Calu3 (cell line): ENCODE data around the gene TLR8. TPM values are rescaled to one million over a fixed set of nuclear protein-coding genes. Genes with fewer than 3 reads are reported as not detected.
A peak's percentile ranks its signal among the peaks of the same experiment; 100 is the strongest.

ENCODE experiments used
- BruUV-seq: library from RNA; stranded (reverse); fragments of 400-500 nt; replicated peaks from 2 replicates; lab custom pipeline; 2021; lab: Mats Ljungman, UMichigan
- CTCF ChIA-PET: fragments of 300-600 bp; sonication (Branson Sonifier 250); formaldehyde crosslinking; loops from one replicate; lab custom pipeline; 2022; ENCODE audit warnings: antibody characterized with exemption; lab: Charles Lee
- DNase-seq: peaks from one replicate; pipeline ENCODE4 v3.0.0; 2022
- H3K27ac Mint-ChIP-seq: one replicate; pipeline ENCODE4 v1.8.0; 2022; ENCODE audit warnings: mixed read lengths; ENCODE audit not compliant: unreplicated experiment
- H3K27me3 Mint-ChIP-seq: one replicate; pipeline ENCODE4 v1.8.0; 2022; ENCODE audit warnings: mixed read lengths; ENCODE audit not compliant: unreplicated experiment
- H3K36me3 Mint-ChIP-seq: one replicate; pipeline ENCODE4 v1.8.0; 2022; ENCODE audit warnings: mild to moderate bottlenecking, moderate library complexity, mixed read lengths; ENCODE audit not compliant: insufficient read depth, unreplicated experiment
- H3K4me1 Mint-ChIP-seq: one replicate; pipeline ENCODE4 v1.8.0; 2022; ENCODE audit warnings: mild to moderate bottlenecking, low read depth, mixed read lengths; ENCODE audit not compliant: unreplicated experiment
- H3K4me3 Mint-ChIP-seq: one replicate; pipeline ENCODE4 v1.8.0; 2022; ENCODE audit warnings: mild to moderate bottlenecking, low read depth, moderate library complexity, mixed read lengths; ENCODE audit not compliant: unreplicated experiment
- H3K9me3 Mint-ChIP-seq: one replicate; pipeline ENCODE4 v1.8.0; 2022; ENCODE audit warnings: low read depth, mixed read lengths; ENCODE audit not compliant: unreplicated experiment
- intact Hi-C: fragments of 100-400 bp; cut with micrococcal nuclease; formaldehyde crosslinking; loops from one replicate; pipeline ENCODE4 v1.10.0; 2022; ENCODE audit not compliant: unreplicated experiment
- total RNA-seq: library from RNA; stranded (reverse); gene quantifications from 2 replicates; pipeline ENCODE4 v1.2.3, GENCODE V29; 2022
- TF ChIP-seq, protein P1 (sequence below): fragments of 200-600 bp; IDR thresholded peaks from one replicate; pipeline ENCODE4 v1.8.0; 2022; ENCODE audit warnings: antibody characterized with exemption; ENCODE audit not compliant: unreplicated experiment

Gene TLR8
- total RNA-seq, 1 experiment from 2014 or later = not detected

DNA sequence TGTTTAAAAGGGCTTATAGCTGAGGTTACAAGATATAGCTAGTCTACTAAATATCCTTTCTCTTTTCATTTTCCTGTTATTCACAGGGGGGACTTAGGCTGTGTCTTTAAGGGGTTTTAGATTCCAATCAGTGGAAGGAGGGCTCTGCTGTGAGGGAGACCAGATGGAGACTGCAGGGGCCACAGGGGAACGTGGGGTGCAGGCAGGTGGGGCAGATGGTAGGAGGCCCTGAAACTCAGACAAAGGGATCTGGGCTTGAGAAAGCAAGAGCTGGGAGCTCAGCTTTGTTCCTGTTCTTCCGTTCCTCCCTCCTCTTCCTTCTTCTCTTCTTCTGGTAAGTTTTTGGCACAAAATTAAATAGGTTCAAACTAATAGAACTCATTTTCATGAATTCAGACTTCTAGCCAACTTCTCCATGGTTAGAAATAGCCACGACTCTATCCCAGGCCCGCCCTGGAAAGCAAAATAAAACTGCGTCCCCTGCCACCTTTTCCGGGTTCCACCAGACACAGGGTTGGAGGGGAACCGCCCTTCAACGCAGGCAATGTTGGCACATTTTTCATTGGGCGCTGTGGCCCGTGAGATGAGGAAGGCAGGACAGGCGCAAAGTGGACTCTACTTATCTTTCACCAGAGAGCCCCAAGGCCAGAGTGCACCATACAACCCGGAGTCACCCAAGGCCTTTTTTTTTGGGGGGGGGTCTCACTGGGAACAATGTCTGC lies 65.0 kb downstream of the TLR8 start:
- TSS peak; percentile 19 for BruUV-seq
- intact Hi-C loops = loop anchor here (1.0 to 10.0 kb wide), 4 partner anchors 25 to 517 kb away; no protein-coding TSS in a partner anchor
- H3K4me3 Mint-ChIP-seq = peak overlapping the region; percentile 66
- CTCF ChIA-PET = interaction anchor here (0.7 to 2.5 kb wide), 7 partner anchors 13 to 675 kb away, joined by 3 to 14 read pairs (median 3); no protein-coding TSS in a partner anchor
- no peaks in the 10 kb centered on the region for H3K9me3 Mint-ChIP-seq
- peak overlapping the region; percentile 100 for H3K27ac Mint-ChIP-seq
- H3K36me3 Mint-ChIP-seq = peaks cover 59% of the 10 kb centered on the region
- peaks cover 40% of the 10 kb centered on the region for H3K4me1 Mint-ChIP-seq
- H3K27me3 Mint-ChIP-seq = no peaks in the 10 kb centered on the region
- peak; percentile 70 for DNase-seq
- TF ChIP-seq, protein P1, sequence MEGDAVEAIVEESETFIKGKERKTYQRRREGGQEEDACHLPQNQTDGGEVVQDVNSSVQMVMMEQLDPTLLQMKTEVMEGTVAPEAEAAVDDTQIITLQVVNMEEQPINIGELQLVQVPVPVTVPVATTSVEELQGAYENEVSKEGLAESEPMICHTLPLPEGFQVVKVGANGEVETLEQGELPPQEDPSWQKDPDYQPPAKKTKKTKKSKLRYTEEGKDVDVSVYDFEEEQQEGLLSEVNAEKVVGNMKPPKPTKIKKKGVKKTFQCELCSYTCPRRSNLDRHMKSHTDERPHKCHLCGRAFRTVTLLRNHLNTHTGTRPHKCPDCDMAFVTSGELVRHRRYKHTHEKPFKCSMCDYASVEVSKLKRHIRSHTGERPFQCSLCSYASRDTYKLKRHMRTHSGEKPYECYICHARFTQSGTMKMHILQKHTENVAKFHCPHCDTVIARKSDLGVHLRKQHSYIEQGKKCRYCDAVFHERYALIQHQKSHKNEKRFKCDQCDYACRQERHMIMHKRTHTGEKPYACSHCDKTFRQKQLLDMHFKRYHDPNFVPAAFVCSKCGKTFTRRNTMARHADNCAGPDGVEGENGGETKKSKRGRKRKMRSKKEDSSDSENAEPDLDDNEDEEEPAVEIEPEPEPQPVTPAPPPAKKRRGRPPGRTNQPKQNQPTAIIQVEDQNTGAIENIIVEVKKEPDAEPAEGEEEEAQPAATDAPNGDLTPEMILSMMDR = no peak

DNA sequence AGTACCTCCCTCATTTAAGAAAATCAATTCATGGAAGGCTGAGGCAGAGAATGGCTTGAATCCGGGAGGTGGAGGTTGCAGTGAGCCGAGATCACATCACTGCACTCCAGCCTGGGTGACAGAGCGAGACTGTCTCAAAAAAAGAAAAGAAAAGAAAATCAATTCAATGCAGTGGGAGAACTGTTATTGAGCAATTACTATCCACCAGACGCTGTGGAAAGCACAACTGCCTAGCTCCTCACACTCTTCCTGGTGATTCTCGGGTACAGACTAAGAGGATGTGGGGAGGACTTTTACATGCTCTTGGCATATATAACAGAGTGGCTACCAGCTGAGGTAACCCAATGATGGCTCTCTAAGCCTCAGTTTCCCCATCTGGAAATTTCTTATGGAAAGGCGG lies 65.8 kb downstream of the TLR8 start:
- CTCF ChIA-PET = interaction anchor here (0.7 to 2.5 kb wide), 4 partner anchors 14 to 674 kb away, joined by 3 to 14 read pairs (median 3); no protein-coding TSS in a partner anchor
- Mint-ChIP-seq H3K36me3 (peaks cover 67% of the 10 kb centered on the region), H3K27me3 (no peaks in the 10 kb centered on the region), H3K27ac (peak overlapping the region; percentile 100), H3K4me1 (peaks cover 40% of the 10 kb centered on the region), H3K4me3 (peak overlapping the region; percentile 66), H3K9me3 (no peaks in the 10 kb centered on the region)
- no peak for DNase-seq
- TF ChIP-seq, protein P1 = no peak
- BruUV-seq = no TSS peak
- intact Hi-C loops = loop anchor here (10.0 kb wide), 1 partner anchor 313 kb away; no protein-coding TSS in a partner anchor

Other genes with a start within 250 kb of the TLR8 start
- 95.9 and 102 TPM in 2 replicates for gene PRPS2, start 115.2 kb upstream of the TLR8 start, total RNA-seq
- not detected in 2 replicates for gene TLR7, start 39.5 kb upstream of the TLR8 start, total RNA-seq
- gene TMSB4X, start 68.5 kb downstream of the TLR8 start, total RNA-seq = 5,274 and 5,368 TPM in 2 replicates
- gene FAM9C, start 138.0 kb downstream of the TLR8 start, total RNA-seq = not detected in 2 replicates